ENCODE measurements around the gene MAGIX.

MAGIX gene

DNA sequence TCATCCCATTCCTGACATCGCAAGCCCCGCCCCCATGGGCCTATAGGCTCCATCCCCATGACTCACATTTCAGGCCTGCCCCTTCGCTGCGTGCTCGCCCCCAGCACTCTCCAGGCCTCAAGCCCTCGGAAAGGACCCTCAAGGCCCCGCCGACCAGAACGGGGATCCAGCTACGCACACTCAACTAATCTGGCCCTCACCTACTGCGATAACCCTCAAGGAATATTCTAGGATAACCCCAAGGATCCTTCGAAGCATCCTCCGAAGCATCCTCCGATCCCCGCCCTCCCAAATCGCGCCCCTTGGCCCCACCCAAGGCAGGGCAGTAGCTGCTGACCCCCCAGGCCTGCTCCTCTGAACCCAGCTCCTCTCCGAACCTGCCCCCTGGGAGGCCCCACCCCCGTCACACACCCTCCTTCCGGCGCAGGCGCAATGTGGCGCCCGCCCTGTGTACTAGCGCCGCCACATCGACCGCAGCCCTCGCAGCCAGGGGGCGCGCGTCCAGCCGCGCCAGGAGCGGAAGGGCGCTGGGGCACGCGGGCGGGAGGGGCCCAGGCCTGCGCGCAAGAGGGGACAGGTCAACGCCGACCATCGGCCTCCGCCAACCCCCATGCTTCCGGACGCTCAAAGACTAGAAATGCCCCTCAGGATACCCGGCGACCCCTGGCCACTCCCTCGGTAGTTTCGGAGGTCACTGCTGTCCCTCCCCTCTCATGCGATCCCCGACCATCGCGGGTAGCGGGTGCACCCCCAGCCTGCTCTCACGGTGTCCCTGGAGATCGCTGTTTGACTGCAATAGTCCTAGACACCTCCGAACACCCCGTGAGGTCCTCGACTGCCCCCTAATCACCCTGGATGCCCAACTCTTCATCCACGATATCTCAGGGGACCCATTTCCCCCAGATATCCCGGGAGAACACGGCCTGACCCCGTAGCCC, 6.4 kb upstream of the MAGIX start:
- Histone ChIP-seq H3K4me1 (ENCODE audit: control insufficient read depth, insufficient read depth, low read length, poor library complexity, severe bottlenecking) (no peaks in the 10 kb centered on the region), H3K9me3 (ENCODE audit: control insufficient read depth, low read length) (no peaks in the 10 kb centered on the region), H3K27ac (ENCODE audit: insufficient read depth, low read length, poor library complexity, severe bottlenecking) (peak overlapping the region; percentile 87), H3K36me3 (ENCODE audit: control insufficient read depth, insufficient read depth, low read length) (no peaks in the 10 kb centered on the region), H3K4me3 (ENCODE audit: insufficient read depth, low read depth, low read length, poor library complexity, severe bottlenecking) (peak overlapping the region; percentile 56), H3K27me3 (replicated peaks; ENCODE audit: control insufficient read depth, insufficient read depth, low read length, poor library complexity, severe bottlenecking) (no peaks in the 10 kb centered on the region)
- DNase-seq, result peak; percentile 72 to 78 (median 76)

GRCh38 chrX:49157194-49157593, 5.4 kb upstream of the MAGIX start:
- no peaks in the 10 kb centered on the region for H3K4me1 ChIP-seq (ENCODE audit: control insufficient read depth, insufficient read depth, low read length, poor library complexity, severe bottlenecking)
- H3K36me3 ChIP-seq (ENCODE audit: control insufficient read depth, insufficient read depth, low read length), result no peaks in the 10 kb centered on the region

DNA sequence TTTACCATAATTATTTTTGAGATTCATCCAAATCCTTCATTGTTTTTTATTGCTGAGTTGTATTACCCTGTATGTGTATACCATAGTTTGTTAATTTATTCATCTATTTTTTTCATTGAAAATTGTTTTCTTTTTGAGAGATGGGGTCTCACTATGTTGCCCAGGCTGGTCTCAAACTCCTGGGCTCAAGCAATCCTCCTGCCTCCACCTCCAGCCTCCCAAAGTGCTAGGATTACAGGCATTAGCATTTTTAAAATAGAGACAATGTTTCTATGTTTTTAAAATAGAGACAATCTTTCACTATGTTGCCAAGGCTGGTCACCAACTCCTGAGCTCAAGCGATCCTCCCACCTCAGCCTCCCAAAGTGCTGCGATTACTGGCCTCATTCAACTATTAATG, 1.6 kb upstream of the MAGIX start:
- no peaks in the 10 kb centered on the region for H3K9me3 ChIP-seq (ENCODE audit: control insufficient read depth, low read length)
- no peak overlapping the region for H3K27ac ChIP-seq (ENCODE audit: insufficient read depth, low read length, poor library complexity, severe bottlenecking)
- no peaks in the 10 kb centered on the region for H3K27me3 ChIP-seq (replicated peaks; ENCODE audit: control insufficient read depth, insufficient read depth, low read length, poor library complexity, severe bottlenecking)
- H3K4me1 ChIP-seq (ENCODE audit: control insufficient read depth, insufficient read depth, low read length, poor library complexity, severe bottlenecking), result peaks cover 5% of the 10 kb centered on the region
- no peak overlapping the region for H3K4me3 ChIP-seq (ENCODE audit: insufficient read depth, low read depth, low read length, poor library complexity, severe bottlenecking)
- H3K36me3 ChIP-seq (ENCODE audit: control insufficient read depth, insufficient read depth, low read length), result no peaks in the 10 kb centered on the region
- DNase-seq, result no peak

More at GRCh38 chrX:49157194-49157593, 5.4 kb upstream of the MAGIX start:
- H3K27ac ChIP-seq (ENCODE audit: insufficient read depth, low read length, poor library complexity, severe bottlenecking), result no peak overlapping the region
- H3K27me3 ChIP-seq (replicated peaks; ENCODE audit: control insufficient read depth, insufficient read depth, low read length, poor library complexity, severe bottlenecking), result no peaks in the 10 kb centered on the region
- no peak for DNase-seq
- H3K9me3 ChIP-seq (ENCODE audit: control insufficient read depth, low read length), result no peaks in the 10 kb centered on the region
- H3K4me3 ChIP-seq (ENCODE audit: insufficient read depth, low read depth, low read length, poor library complexity, severe bottlenecking), result no peak overlapping the region

DNA sequence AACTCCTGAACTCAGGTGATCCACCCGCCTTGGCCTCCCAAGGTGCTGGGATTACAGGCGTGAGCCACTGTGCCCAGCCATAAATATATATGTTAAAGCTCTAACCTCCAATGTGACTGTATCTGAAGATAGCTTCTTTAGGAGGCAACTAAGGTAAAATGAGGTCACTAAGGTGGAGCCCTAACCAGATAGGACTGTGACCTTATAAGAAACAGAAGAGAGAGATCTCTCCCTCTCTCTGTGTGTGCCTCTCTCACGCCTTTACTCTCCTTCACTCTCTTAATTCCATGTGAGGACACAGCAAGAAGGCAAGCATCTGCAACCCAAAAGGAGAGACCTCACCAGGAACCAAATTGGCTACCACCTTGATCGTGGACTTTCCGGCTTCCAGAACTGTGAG, 926 bp upstream of the MAGIX start:
- H3K27ac ChIP-seq (ENCODE audit: insufficient read depth, low read length, poor library complexity, severe bottlenecking), result no peak overlapping the region
- H3K27me3 ChIP-seq (replicated peaks; ENCODE audit: control insufficient read depth, insufficient read depth, low read length, poor library complexity, severe bottlenecking), result no peaks in the 10 kb centered on the region
- peaks cover 8% of the 10 kb centered on the region for H3K4me1 ChIP-seq (ENCODE audit: control insufficient read depth, insufficient read depth, low read length, poor library complexity, severe bottlenecking)
- H3K4me3 ChIP-seq (ENCODE audit: insufficient read depth, low read depth, low read length, poor library complexity, severe bottlenecking), result no peak overlapping the region
- no peak for DNase-seq
- no peaks in the 10 kb centered on the region for H3K36me3 ChIP-seq (ENCODE audit: control insufficient read depth, insufficient read depth, low read length)
- no peaks in the 10 kb centered on the region for H3K9me3 ChIP-seq (ENCODE audit: control insufficient read depth, low read length)

- peak overlapping the region; percentile 46 for H3K4me3 ChIP-seq (ENCODE audit: insufficient read depth, low read depth, low read length, poor library complexity, severe bottlenecking)
- H3K27me3 ChIP-seq (replicated peaks; ENCODE audit: control insufficient read depth, insufficient read depth, low read length, poor library complexity, severe bottlenecking), result no peaks in the 10 kb centered on the region
- H3K9me3 ChIP-seq (ENCODE audit: control insufficient read depth, low read length), result no peaks in the 10 kb centered on the region
- peak overlapping the region; percentile 71 for H3K27ac ChIP-seq (ENCODE audit: insufficient read depth, low read length, poor library complexity, severe bottlenecking)
- H3K4me1 ChIP-seq (ENCODE audit: control insufficient read depth, insufficient read depth, low read length, poor library complexity, severe bottlenecking), result peaks cover 8% of the 10 kb centered on the region
- DNase-seq, result peak; percentile 66 to 74 (median 66)
- H3K36me3 ChIP-seq (ENCODE audit: control insufficient read depth, insufficient read depth, low read length), result no peaks in the 10 kb centered on the region
Observed at GRCh38 chrX:49163555-49164419, 1.2 kb downstream of the MAGIX start.

GRCh38 chrX:49164589-49165360, 2.2 kb downstream of the MAGIX start:
- DNase-seq, result no peak
- Histone ChIP-seq H3K9me3 (ENCODE audit: control insufficient read depth, low read length) (no peaks in the 10 kb centered on the region), H3K27me3 (replicated peaks; ENCODE audit: control insufficient read depth, insufficient read depth, low read length, poor library complexity, severe bottlenecking) (no peaks in the 10 kb centered on the region), H3K36me3 (ENCODE audit: control insufficient read depth, insufficient read depth, low read length) (no peaks in the 10 kb centered on the region), H3K4me1 (ENCODE audit: control insufficient read depth, insufficient read depth, low read length, poor library complexity, severe bottlenecking) (peaks cover 8% of the 10 kb centered on the region), H3K27ac (ENCODE audit: insufficient read depth, low read length, poor library complexity, severe bottlenecking) (no peak overlapping the region), H3K4me3 (ENCODE audit: insufficient read depth, low read depth, low read length, poor library complexity, severe bottlenecking) (no peak overlapping the region)

DNA sequence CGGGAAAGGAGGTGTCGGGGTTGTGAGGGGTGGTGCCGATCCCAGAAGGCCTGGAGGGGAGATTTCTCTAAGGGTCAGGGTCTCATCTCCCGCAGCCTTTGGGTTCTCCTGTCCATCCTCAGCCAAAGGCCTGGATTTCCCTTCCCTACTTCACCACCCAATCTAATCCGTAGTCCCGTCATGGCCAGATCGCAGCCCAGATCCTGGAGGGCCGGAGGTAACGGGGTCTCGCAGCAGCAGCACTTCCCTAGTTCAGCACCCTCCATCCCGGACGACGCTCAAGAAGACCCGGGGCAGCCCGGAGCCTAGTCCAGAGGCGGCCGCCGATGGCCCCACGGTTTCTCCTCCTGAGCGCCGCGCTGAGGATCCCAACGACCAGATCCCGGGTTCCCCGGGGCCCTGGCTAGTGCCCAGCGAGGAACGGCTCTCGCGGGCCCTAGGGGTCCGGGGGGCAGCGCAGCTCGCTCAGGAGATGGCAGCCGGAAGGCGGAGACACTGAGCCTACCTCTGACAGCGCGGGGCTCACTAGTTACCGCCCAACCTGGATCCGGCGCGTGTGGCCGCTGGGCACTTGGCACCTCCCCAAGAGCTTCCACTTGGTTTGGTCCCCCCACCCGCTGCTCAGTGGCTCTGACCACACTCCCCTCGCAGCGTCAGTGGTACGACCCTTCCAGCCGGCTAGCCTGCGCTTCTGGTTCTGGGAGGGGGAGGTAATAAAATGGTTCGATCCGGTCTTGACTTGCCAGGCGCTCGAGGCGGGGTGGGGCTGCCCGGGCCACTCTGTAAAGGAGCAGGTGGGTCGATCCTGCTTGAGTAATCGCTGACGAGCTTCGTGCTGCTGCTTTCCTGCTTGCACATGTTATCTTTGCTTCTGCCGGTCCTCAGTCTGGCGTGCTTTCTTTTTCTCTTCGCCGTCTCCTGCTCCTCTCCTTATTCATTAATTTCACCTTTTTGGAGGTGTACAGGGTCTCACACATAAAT, 3.6 kb downstream of the MAGIX start:
- Histone ChIP-seq H3K4me1 (ENCODE audit: control insufficient read depth, insufficient read depth, low read length, poor library complexity, severe bottlenecking) (peaks cover 8% of the 10 kb centered on the region), H3K27me3 (replicated peaks; ENCODE audit: control insufficient read depth, insufficient read depth, low read length, poor library complexity, severe bottlenecking) (no peaks in the 10 kb centered on the region), H3K36me3 (ENCODE audit: control insufficient read depth, insufficient read depth, low read length) (no peaks in the 10 kb centered on the region), H3K27ac (ENCODE audit: insufficient read depth, low read length, poor library complexity, severe bottlenecking) (peak overlapping the region; percentile 77), H3K9me3 (ENCODE audit: control insufficient read depth, low read length) (no peaks in the 10 kb centered on the region), H3K4me3 (ENCODE audit: insufficient read depth, low read depth, low read length, poor library complexity, severe bottlenecking) (no peak overlapping the region)
- DNase-seq, result peak; percentile 59 to 67 (median 64)

DNA sequence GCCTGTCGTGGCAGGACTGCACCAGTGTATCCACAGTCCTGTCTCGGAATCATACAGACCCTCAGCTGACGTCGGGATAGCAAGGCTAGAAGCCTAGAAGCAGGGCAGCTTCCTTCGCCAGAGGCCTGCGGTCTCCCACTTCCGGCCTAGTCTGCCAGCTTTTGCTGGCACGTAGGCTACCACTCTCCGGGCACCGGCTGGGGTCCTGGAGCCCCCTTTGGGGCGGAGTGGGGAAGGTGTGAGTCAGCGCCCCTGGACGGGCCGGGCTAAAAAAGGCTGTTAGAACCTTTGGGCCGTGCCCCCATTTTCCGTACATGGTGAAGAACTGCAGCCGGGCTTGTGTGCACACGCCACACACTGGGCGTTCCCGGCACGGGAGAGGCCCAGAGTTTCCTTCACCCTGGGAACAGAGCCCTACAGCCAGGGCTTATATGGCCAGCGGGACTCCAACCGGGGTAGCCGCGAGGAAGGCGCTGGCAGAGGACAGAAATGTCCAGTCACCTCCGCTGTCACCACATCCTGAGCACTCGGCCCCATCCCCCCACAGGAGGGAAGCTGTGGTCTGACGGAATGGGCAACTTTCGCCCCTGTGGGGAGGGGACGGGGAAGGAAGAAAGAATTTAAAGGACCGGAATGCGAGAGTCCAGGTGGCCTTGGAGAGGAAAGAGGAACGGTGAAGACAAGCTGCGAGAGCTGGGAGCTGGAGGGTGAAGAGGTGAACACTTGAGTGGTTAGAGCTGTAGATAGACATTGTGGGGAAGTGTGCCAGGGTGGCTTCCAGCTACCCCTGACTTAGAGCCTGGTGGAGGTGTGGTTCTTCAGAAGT, 4.6 kb downstream of the MAGIX start:
- H3K9me3 ChIP-seq (ENCODE audit: control insufficient read depth, low read length), result no peaks in the 10 kb centered on the region
- peak overlapping the region; percentile 36 for H3K4me3 ChIP-seq (ENCODE audit: insufficient read depth, low read depth, low read length, poor library complexity, severe bottlenecking)
- H3K36me3 ChIP-seq (ENCODE audit: control insufficient read depth, insufficient read depth, low read length), result no peaks in the 10 kb centered on the region
- peaks cover 8% of the 10 kb centered on the region for H3K4me1 ChIP-seq (ENCODE audit: control insufficient read depth, insufficient read depth, low read length, poor library complexity, severe bottlenecking)
- no peaks in the 10 kb centered on the region for H3K27me3 ChIP-seq (replicated peaks; ENCODE audit: control insufficient read depth, insufficient read depth, low read length, poor library complexity, severe bottlenecking)
- peak overlapping the region; percentile 77 for H3K27ac ChIP-seq (ENCODE audit: insufficient read depth, low read length, poor library complexity, severe bottlenecking)
- peak; percentile 67 to 72 (median 69) for DNase-seq
